SKM-1 treated with dmso at 0.1 percent for 144 hours (cell line): ENCODE data around the gene MEF2B.
A peak's percentile ranks its signal among the peaks of the same experiment; 100 is the strongest.
"Not testable (repeated sequence)": the region's sequence is repeated elsewhere in the genome, so short reads cannot be mapped to it uniquely, and the experiment has no call there.

Experiments
- DNase-seq: peaks from one replicate; lab custom pipeline; 2025; ENCODE audit not compliant: unreplicated experiment; lab: John Stamatoyannopoulos, UW

The MEF2B gene

GRCh38 chr19:19132912-19133311 lies 37.2 kb downstream of the MEF2B start:
- DNase-seq, result no peak

GRCh38 chr19:19131989-19132388 lies 38.1 kb downstream of the MEF2B start:
- no peak for DNase-seq

GRCh38 chr19:19126102-19126501 lies 44.0 kb downstream of the MEF2B start:
- DNase-seq, result no peak

- DNase-seq, result no peak
These were observed 46.7 kb downstream of the MEF2B start for GRCh38 chr19:19123386-19123785.

GRCh38 chr19:19122902-19123301 lies 47.2 kb downstream of the MEF2B start:
- DNase-seq, result no peak

GRCh38 chr19:19121371-19121770 lies 48.7 kb downstream of the MEF2B start:
- no peak for DNase-seq

GRCh38 chr19:19120308-19121231 lies 49.5 kb downstream of the MEF2B start:
- DNase-seq, result no peak

- DNase-seq, result no peak
These were observed 50.5 kb downstream of the MEF2B start for GRCh38 chr19:19119325-19120237.

GRCh38 chr19:19115954-19116353 lies 54.1 kb downstream of the MEF2B start:
- peak; percentile 19 for DNase-seq

- DNase-seq, result no peak
These were observed 56.9 kb downstream of the MEF2B start for GRCh38 chr19:19113040-19113626.

- DNase-seq, result no peak
These were observed 58.0 kb downstream of the MEF2B start for GRCh38 chr19:19111967-19112580.

GRCh38 chr19:19111136-19111835 lies 58.8 kb downstream of the MEF2B start:
- no peak for DNase-seq

- DNase-seq, result no peak
These were observed 59.5 kb downstream of the MEF2B start for GRCh38 chr19:19110410-19111135.

- no peak for DNase-seq
These were observed 60.5 kb downstream of the MEF2B start for GRCh38 chr19:19109601-19110000.

- DNase-seq, result no peak
These were observed 62.4 kb downstream of the MEF2B start for GRCh38 chr19:19107654-19108053.

- DNase-seq, result not testable (repeated sequence)
These were observed 63.1 kb downstream of the MEF2B start for GRCh38 chr19:19106938-19107337.

GRCh38 chr19:19106056-19106551 lies 64.0 kb downstream of the MEF2B start:
- no peak for DNase-seq

GRCh38 chr19:19105365-19106055 lies 64.6 kb downstream of the MEF2B start:
- DNase-seq, result no peak

GRCh38 chr19:19103167-19103566 lies 66.9 kb downstream of the MEF2B start:
- DNase-seq, result no peak
